Neural cell (in vitro differentiated cells): ENCODE measurements around the gene FRMD4B. TPM values are rescaled to one million over a fixed set of nuclear protein-coding genes. Genes with fewer than 3 reads are reported as not detected.

ENCODE experiments used
- H2AFZ ChIP-seq: fragments of 200-600, 300-800 bp; sonication (generic), shearing (Covaris generic); 2 replicates; pipeline ENCODE4 v1.6.0; 2014; ENCODE audit warnings: low read depth, mild to moderate bottlenecking, antibody characterized with exemption, low read length, moderate library complexity
- H3F3A ChIP-seq: fragments of 200-600 bp; shearing (Covaris generic); 2 replicates; pipeline ENCODE4 v1.6.1; 2016; ENCODE audit warnings: mild to moderate bottlenecking, moderate library complexity, mixed read lengths, antibody characterized with exemption, low read length; ENCODE audit not compliant: insufficient read depth, poor library complexity, severe bottlenecking
- H3K27ac ChIP-seq: fragments of 200-600, 300-800 bp; sonication (generic), shearing (Covaris generic); 2 replicates; pipeline ENCODE4 v1.5.1; 2014; ENCODE audit warnings: mild to moderate bottlenecking, low read length, moderate library complexity
- H3K27me3 ChIP-seq: fragments of 300-800, 200-600 bp; sonication (generic), shearing (Covaris generic); 2 replicates; pipeline ENCODE4 v1.6.0; 2014; ENCODE audit warnings: mild to moderate bottlenecking, low read depth, low read length, moderate library complexity; ENCODE audit not compliant: insufficient read depth
- H3K36me3 ChIP-seq: fragments of 300-800, 200-600 bp; sonication (generic), shearing (Covaris generic); 2 replicates; pipeline ENCODE4 v1.5.1; 2014; ENCODE audit warnings: mild to moderate bottlenecking, antibody characterized with exemption, low read length, moderate library complexity; ENCODE audit not compliant: insufficient read depth
- H3K4me2 ChIP-seq: fragments of 300-800, 200-600 bp; sonication (generic), shearing (Covaris generic); 2 replicates; pipeline ENCODE4 v1.6.0; 2014; ENCODE audit warnings: mild to moderate bottlenecking, low read length
- H3K4me3 ChIP-seq: fragments of 300-800, 200-600 bp; sonication (generic), shearing (Covaris generic); 2 replicates; pipeline ENCODE4 v1.5.1; 2014; ENCODE audit warnings: mild to moderate bottlenecking, low read length, moderate library complexity
- H3K79me2 ChIP-seq: fragments of 200-600 bp; shearing (Covaris generic); replicated peaks from 2 replicates; pipeline ENCODE4 v1.6.0; 2014; ENCODE audit warnings: mild to moderate bottlenecking, low read length, moderate library complexity; ENCODE audit not compliant: insufficient read depth
- H3K9ac ChIP-seq: fragments of 300-800, 200-600 bp; sonication (generic), shearing (Covaris generic); 2 replicates; pipeline ENCODE4 v1.6.1; 2016; ENCODE audit warnings: mild to moderate bottlenecking, low read length, mixed read lengths
- H3K9me2 ChIP-seq: fragments of 200-600 bp; shearing (Covaris generic); 2 replicates; pipeline ENCODE4 v1.6.1; 2016; ENCODE audit warnings: mild to moderate bottlenecking, low read length, mixed read lengths; ENCODE audit not compliant: insufficient read depth
- H3K9me3 ChIP-seq: fragments of 200-600, 300-800 bp; sonication (generic), shearing (Covaris generic); 2 replicates; pipeline ENCODE4 v1.6.1; 2016; ENCODE audit warnings: mild to moderate bottlenecking, mixed run types, low read length, moderate library complexity, mixed read lengths
- H4K20me1 ChIP-seq: fragments of 200-600 bp; shearing (Covaris generic); 2 replicates; pipeline ENCODE4 v1.6.1; 2016; ENCODE audit warnings: mild to moderate bottlenecking, mixed run types; ENCODE audit not compliant: insufficient read depth
- CTCF ChIP-seq: fragments of 450-650 bp; IDR thresholded peaks from 2 replicates; pipeline ENCODE4 v1.5.1; 2014; ENCODE audit warnings: antibody characterized with exemption, mild to moderate bottlenecking, moderate library complexity; ENCODE audit not compliant: poor library complexity, severe bottlenecking
- EP300 ChIP-seq: fragments of 450-650 bp; conservative IDR thresholded peaks from 2 replicates; pipeline ENCODE4 v1.6.1; 2014; ENCODE audit warnings: antibody characterized with exemption, mild to moderate bottlenecking, moderate library complexity; ENCODE audit not compliant: poor library complexity, severe bottlenecking
- EZH2 ChIP-seq: fragments of 200-600, 300-800 bp; shearing (Covaris generic), sonication (generic); IDR thresholded peaks from 2 replicates; pipeline ENCODE4 v1.6.1; 2014; ENCODE audit warnings: antibody characterized with exemption, low read length, borderline replicate concordance, mild to moderate bottlenecking; ENCODE audit not compliant: insufficient read depth, poor library complexity, severe bottlenecking
- MXI1 ChIP-seq: fragments of 450-650 bp; conservative IDR thresholded peaks from 2 replicates; pipeline ENCODE4 v1.6.1; 2014; ENCODE audit warnings: antibody characterized with exemption, mild to moderate bottlenecking; ENCODE audit not compliant: poor library complexity, severe bottlenecking
- POLR2AphosphoS5 ChIP-seq: IDR thresholded peaks from 2 replicates; pipeline ENCODE4 v1.6.1; 2012
- RAD21 ChIP-seq: fragments of 450-650 bp; conservative IDR thresholded peaks from 2 replicates; pipeline ENCODE4 v1.6.1; 2014; ENCODE audit warnings: antibody characterized with exemption, mild to moderate bottlenecking, moderate library complexity
- REST ChIP-seq: IDR thresholded peaks from 2 replicates; pipeline ENCODE4 v1.6.1; 2012; ENCODE audit warnings: borderline replicate concordance
- SMC3 ChIP-seq: fragments of 450-650 bp; conservative IDR thresholded peaks from 2 replicates; pipeline ENCODE4 v1.6.1; 2014; ENCODE audit warnings: antibody characterized with exemption, mild to moderate bottlenecking, moderate library complexity; ENCODE audit not compliant: poor library complexity
- TAF1 ChIP-seq: IDR thresholded peaks from 2 replicates; pipeline ENCODE4 v1.6.1; 2012; ENCODE audit warnings: low read depth
- polyA plus RNA-seq: library from polyadenylated mRNA; depleted of rRNA; stranded (reverse); fragments of >200 nt; gene quantifications from 2 replicates; pipeline ENCODE4 v1.2.3, GENCODE V29; 2014

Gene FRMD4B
- polyA plus RNA-seq, 1 donor from 2014 or later = 6.2 TPM

GRCh38 chr3:69255928-69256327 is 130.0 kb downstream of the FRMD4B start:
- Histone ChIP-seq H3K9ac (no peak overlapping the region), H3F3A (no peaks in the 10 kb centered on the region), H2AFZ (no peak overlapping the region), H3K79me2 (peaks cover 2% of the 10 kb centered on the region), H3K36me3 (no peaks in the 10 kb centered on the region), H3K4me3 (no peak overlapping the region), H3K27me3 (no peaks in the 10 kb centered on the region), H3K27ac (no peak overlapping the region), H3K4me2 (no peak overlapping the region), H3K9me2 (no peaks in the 10 kb centered on the region), H4K20me1 (no peaks in the 10 kb centered on the region), H3K9me3 (no peaks in the 10 kb centered on the region)
- no peak for TF ChIP-seq EP300
- no peak for TF ChIP-seq EZH2
- TF ChIP-seq SMC3 = no peak
- TF ChIP-seq MXI1 = no peak
- TF ChIP-seq RAD21 = no peak
- TF ChIP-seq REST = no peak
- TF ChIP-seq CTCF = no peak
- TF ChIP-seq POLR2AphosphoS5 = no peak
- TF ChIP-seq TAF1 = no peak

GRCh38 chr3:69254351-69254750 is 131.5 kb downstream of the FRMD4B start:
- Histone ChIP-seq H3K9me3 (no peaks in the 10 kb centered on the region), H3K9ac (no peak overlapping the region), H3F3A (peaks cover 5% of the 10 kb centered on the region), H3K4me2 (no peak overlapping the region), H3K79me2 (peaks cover 6% of the 10 kb centered on the region), H3K36me3 (no peaks in the 10 kb centered on the region), H3K9me2 (no peaks in the 10 kb centered on the region), H3K27me3 (no peaks in the 10 kb centered on the region), H2AFZ (no peak overlapping the region), H3K4me3 (no peak overlapping the region), H3K27ac (no peak overlapping the region), H4K20me1 (no peaks in the 10 kb centered on the region)
- no peak for TF ChIP-seq SMC3
- no peak for TF ChIP-seq REST
- no peak for TF ChIP-seq TAF1
- TF ChIP-seq EP300 = no peak
- TF ChIP-seq EZH2 = no peak
- no peak for TF ChIP-seq RAD21
- TF ChIP-seq POLR2AphosphoS5 = no peak
- TF ChIP-seq CTCF = no peak
- no peak for TF ChIP-seq MXI1
